K562 (cell line): ENCODE results near the gene TAF1B. TPM values are rescaled to one million over a fixed set of nuclear protein-coding genes. Genes with fewer than 3 reads are reported as not detected.

ENCODE experiments used
- ATF3 ChIP-seq, 2 experiments: fragments of 450-650 bp in 1 of 2; sonication (generic) in 1 of 2; formaldehyde crosslinking in 1 of 2; IDR thresholded peaks in 1 of 2; conservative IDR thresholded peaks in 1 of 2; 2 replicates each; pipeline versions ENCODE4 v1.6.1 to v1.8.1; 2016 to 2023; ENCODE audit warnings: mild to moderate bottlenecking in 2 of 2, moderate library complexity in 2 of 2, inconsistent platforms in 1 of 2, missing genetic modification reagents in 1 of 2
- BCLAF1 ChIP-seq, 2 experiments: fragments of 450-650 bp in 1 of 2; IDR thresholded peaks; 2 replicates each; pipeline ENCODE4 v1.6.1; 2011 to 2017; ENCODE audit warnings: low read depth in 2 of 2, antibody characterized with exemption in 1 of 2, borderline replicate concordance in 1 of 2, low read length in 1 of 2, mild to moderate bottlenecking in 1 of 2, mixed read lengths in 1 of 2; ENCODE audit not compliant: control insufficient read depth in 1 of 2
- CTBP1 ChIP-seq: fragments of 450-650 bp; IDR thresholded peaks from 2 replicates; pipeline ENCODE4 v1.6.1; 2016; ENCODE audit warnings: borderline replicate concordance
- CTCF ChIP-seq, 3 experiments: IDR thresholded peaks in 2 of 3; conservative IDR thresholded peaks in 1 of 3; 2 replicates each; pipeline ENCODE4 v1.5.1; 2011 to 2012; ENCODE audit warnings: low read length in 3 of 3, mild to moderate bottlenecking in 3 of 3, control low read depth in 2 of 3, improper control_type of control experiment in 1 of 3, inconsistent platforms in 1 of 3, low read depth in 1 of 3, mixed read lengths in 1 of 3, moderate library complexity in 1 of 3; ENCODE audit not compliant: insufficient read depth in 2 of 3
- ELF4 ChIP-seq: fragments of 450-650 bp; formaldehyde crosslinking; IDR thresholded peaks from 2 replicates; pipeline ENCODE4 v1.4.0; 2022; ENCODE audit warnings: missing genetic modification characterization
- JUN ChIP-seq, 2 experiments: sonication (generic) in 1 of 2; formaldehyde crosslinking in 1 of 2; IDR thresholded peaks; 2 replicates each; pipeline versions ENCODE4 v1.6.1 to v1.8.0; 2012 to 2022; ENCODE audit warnings: borderline replicate concordance in 2 of 2, mild to moderate bottlenecking in 2 of 2, improper control_type of control experiment in 1 of 2, low read depth in 1 of 2, low read length in 1 of 2, missing genetic modification reagents in 1 of 2
- KAT7 ChIP-seq: sonication (generic); formaldehyde crosslinking; IDR thresholded peaks from 2 replicates; pipeline ENCODE4 v1.8.0; 2022; ENCODE audit warnings: missing genetic modification reagents, mild to moderate bottlenecking, borderline replicate concordance
- KDM5B ChIP-seq: fragments of 200-600 bp; sonication (generic); IDR thresholded peaks from 2 replicates; pipeline ENCODE4 v1.6.1; 2012; ENCODE audit warnings: low read depth, mild to moderate bottlenecking, moderate library complexity, low read length, control low read depth, inconsistent platforms; ENCODE audit not compliant: insufficient replicate concordance
- MTA3 ChIP-seq: fragments of 450-650 bp; formaldehyde crosslinking; IDR thresholded peaks from 2 replicates; pipeline ENCODE4 v1.6.1; 2017; ENCODE audit warnings: mild to moderate bottlenecking, borderline replicate concordance
- PHTF2 ChIP-seq: fragments of 250-450 bp; sonication (Bioruptor Pico); IDR thresholded peaks from 2 replicates; pipeline ENCODE4 v1.5.0; 2021; ENCODE audit warnings: mild to moderate bottlenecking
- SAFB2 ChIP-seq: fragments of 200-400 bp; formaldehyde crosslinking; IDR thresholded peaks from 2 replicates; pipeline ENCODE4 v1.6.1; 2018; ENCODE audit warnings: borderline replicate concordance, low read length, low read depth, moderate library complexity; ENCODE audit not compliant: severe bottlenecking
- SMAD1 ChIP-seq: fragments of 150-350 bp; IDR thresholded peaks from 2 replicates; pipeline ENCODE4 v1.6.1; 2014; ENCODE audit warnings: low read length, low read depth; ENCODE audit not compliant: partially characterized antibody
- SP1 ChIP-seq: sonication (generic); formaldehyde crosslinking; IDR thresholded peaks from 2 replicates; pipeline ENCODE4 v1.8.1; 2022; ENCODE audit warnings: mild to moderate bottlenecking, missing genetic modification reagents
- SRSF1 ChIP-seq: fragments of 200-400 bp; formaldehyde crosslinking; IDR thresholded peaks from 2 replicates; pipeline ENCODE4 v1.6.1; 2017; ENCODE audit warnings: mild to moderate bottlenecking, low read depth, low read length, moderate library complexity
- ZBTB7A ChIP-seq: IDR thresholded peaks from 2 replicates; pipeline ENCODE4 v1.6.1; 2011; ENCODE audit warnings: low read depth, mild to moderate bottlenecking, low read length, moderate library complexity, borderline replicate concordance; ENCODE audit not compliant: control insufficient read depth
- ZFX ChIP-seq: sonication (generic); formaldehyde crosslinking; IDR thresholded peaks from 2 replicates; pipeline ENCODE4 v1.8.0; 2022; ENCODE audit warnings: mild to moderate bottlenecking, missing genetic modification reagents, moderate library complexity
- ZNF197 ChIP-seq: fragments of 200-800 bp; sonication (Bioruptor generic); IDR thresholded peaks from 2 replicates; pipeline ENCODE4 v1.6.1; 2016; ENCODE audit warnings: low read depth, missing genetic modification characterization, missing compliant biosample characterization
- ZNF282 ChIP-seq: sonication (generic); formaldehyde crosslinking; IDR thresholded peaks from 2 replicates; pipeline ENCODE4 v1.8.1; 2023; ENCODE audit warnings: missing genetic modification reagents
- ZNF668 ChIP-seq: fragments of 250-450 bp; sonication (Bioruptor Pico); IDR thresholded peaks from 2 replicates; pipeline ENCODE4 v1.8.0; 2022; ENCODE audit warnings: mild to moderate bottlenecking, inconsistent platforms
- polyA plus RNA-seq, 8 experiments: library from polyadenylated mRNA; depleted of rRNA in 4 of 8; stranded (reverse) in 5 of 8; unstranded in 3 of 8; fragments of >200 nt; fragmentation: Nextera tagmentation in 2 of 8; fragmentation: Illumina TruSeq in 1 of 8; extraction: Ambion mirVana in 2 of 8; extraction: Trizol in 1 of 8; gene quantifications; 2 replicates each; pipeline versions ENCODE4 v1.2.1 to v1.2.3, GENCODE V29; 2011 to 2014; ENCODE audit warnings: inconsistent platforms in 1 of 8, missing spikeins in 1 of 8
- total RNA-seq, 7 experiments: library from RNA; depleted of rRNA in 6 of 7; stranded (reverse); fragments of >200 nt in 6 of 7; fragmentation: Illumina TruSeq in 2 of 7; extraction: Trizol in 2 of 7; gene quantifications; 2 replicates each; pipeline versions ENCODE4 v1.2.1 to v1.2.3, GENCODE V29; 2011 to 2021; ENCODE audit warnings: low replicate concordance in 1 of 7

Gene TAF1B
- total and polyA plus RNA-seq, 9 of the 15 experiments (the other 6 are each of a cell fraction or from before 2014, with no cell fraction given) = 8.8 to 25.1 (median 17.3) TPM

- TF ChIP-seq JUN (IDR thresholded peaks at IDR 0.05; ENCODE audit: borderline replicate concordance, low read depth, low read length) (no peak), JUN (CRISPR knock-in tag; IDR thresholded peaks at IDR 0.05; ENCODE audit: borderline replicate concordance) (no peak), CTBP1 (peak; percentile 91), ZNF197 (CRISPR knock-in tag) (no peak), ATF3 (IDR thresholded peaks at IDR 0.05) (no peak), ATF3 (CRISPR knock-in tag; conservative IDR thresholded peaks at IDR 0.05) (no peak), KAT7 (CRISPR knock-in tag) (no peak), ZFX (CRISPR knock-in tag) (0 out of 2 replicates have a peak, but pooled peaks have one; percentile 7), CTCF (IDR thresholded peaks at IDR 0.05 in 2 of 3, conservative IDR thresholded peaks at IDR 0.05 in 1 of 3; ENCODE audit: insufficient read depth in 2 of 3, low read depth in 1 of 3, low read length in 3 of 3) (peak in 1 of 3 experiments; percentile 9; a peak in 1 of 6 replicates), SMAD1 (no peak), SAFB2 (no peak), SP1 (CRISPR knock-in tag) (no peak), ELF4 (CRISPR knock-in tag) (no peak), ZNF282 (CRISPR knock-in tag) (0 out of 2 replicates have a peak, but pooled peaks have one; percentile 43), SRSF1 (no peak), BCLAF1 (IDR thresholded peaks at IDR 0.05; ENCODE audit: borderline replicate concordance in 1 of 2, control insufficient read depth in 1 of 2, low read depth in 2 of 2, low read length in 1 of 2) (no peak), PHTF2 (CRISPR knock-in tag) (no peak), MTA3 (peak; percentile 51), KDM5B (peak; percentile 30), ZBTB7A (no peak), ZNF668 (CRISPR knock-in tag) (no peak)
Observed at GRCh38 chr2:9950521-9951271, 107.4 kb downstream of the TAF1B start (continued).
